ENCODE data around the gene RAB11FIP5. TPM values are rescaled to one million over a fixed set of nuclear protein-coding genes. Genes with fewer than 3 reads are reported as not detected.
"Not testable (repeated sequence)": the region's sequence is repeated elsewhere in the genome, so short reads cannot be mapped to it uniquely, and the experiment has no call there.

The RAB11FIP5 gene
- total RNA-seq, 6 experiments from 2014 or later: 4.5 to 12.7 (median 9.0) TPM

DNA sequence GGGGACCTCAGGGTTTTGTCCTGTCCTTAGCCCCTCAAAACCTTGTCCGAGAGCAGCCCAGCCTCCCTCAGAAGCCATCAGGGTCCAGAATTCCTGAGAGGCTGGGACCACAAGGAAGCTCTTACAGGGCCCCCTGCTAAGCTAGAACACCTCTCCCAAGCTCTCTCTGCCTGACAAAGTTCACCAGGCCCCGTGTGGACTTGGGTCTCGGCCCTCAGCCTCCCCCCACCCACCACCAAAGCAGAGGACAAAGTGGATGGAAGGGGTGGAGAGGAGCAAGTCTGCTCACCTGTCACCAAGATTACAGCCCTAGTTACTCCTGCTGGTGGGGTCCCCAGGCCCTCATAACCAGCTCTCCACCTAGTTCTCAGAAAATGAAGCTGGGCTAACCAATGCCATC lies 16.8 kb downstream of the RAB11FIP5 start:
- Histone ChIP-seq H3K9me3 (no peaks in the 10 kb centered on the region), H3K4me3 (no peak overlapping the region), H3K27me3 (no peaks in the 10 kb centered on the region), H3K27ac (no peak overlapping the region), H3K36me3 (no peaks in the 10 kb centered on the region), H3K4me1 (peaks cover 0 to 5% (median 0%) of the 10 kb centered on the region in 4 donors)
- intact Hi-C loops (cut with DNase I): no loop called here
- TF ChIP-seq, protein P1, sequence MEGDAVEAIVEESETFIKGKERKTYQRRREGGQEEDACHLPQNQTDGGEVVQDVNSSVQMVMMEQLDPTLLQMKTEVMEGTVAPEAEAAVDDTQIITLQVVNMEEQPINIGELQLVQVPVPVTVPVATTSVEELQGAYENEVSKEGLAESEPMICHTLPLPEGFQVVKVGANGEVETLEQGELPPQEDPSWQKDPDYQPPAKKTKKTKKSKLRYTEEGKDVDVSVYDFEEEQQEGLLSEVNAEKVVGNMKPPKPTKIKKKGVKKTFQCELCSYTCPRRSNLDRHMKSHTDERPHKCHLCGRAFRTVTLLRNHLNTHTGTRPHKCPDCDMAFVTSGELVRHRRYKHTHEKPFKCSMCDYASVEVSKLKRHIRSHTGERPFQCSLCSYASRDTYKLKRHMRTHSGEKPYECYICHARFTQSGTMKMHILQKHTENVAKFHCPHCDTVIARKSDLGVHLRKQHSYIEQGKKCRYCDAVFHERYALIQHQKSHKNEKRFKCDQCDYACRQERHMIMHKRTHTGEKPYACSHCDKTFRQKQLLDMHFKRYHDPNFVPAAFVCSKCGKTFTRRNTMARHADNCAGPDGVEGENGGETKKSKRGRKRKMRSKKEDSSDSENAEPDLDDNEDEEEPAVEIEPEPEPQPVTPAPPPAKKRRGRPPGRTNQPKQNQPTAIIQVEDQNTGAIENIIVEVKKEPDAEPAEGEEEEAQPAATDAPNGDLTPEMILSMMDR (IDR thresholded peaks at IDR 0.05): no peak
- TF ChIP-seq POLR2A (IDR thresholded peaks at IDR 0.05): no peak
- 55% methylated on average over 2 of the region's 3 CpGs for WGBS (ENCODE audit: insufficient coverage, low coverage, low lambda C conversion rate, missing lambda C conversion rate)
- ATAC-seq (no peak), DNase-seq (no peak)

DNA sequence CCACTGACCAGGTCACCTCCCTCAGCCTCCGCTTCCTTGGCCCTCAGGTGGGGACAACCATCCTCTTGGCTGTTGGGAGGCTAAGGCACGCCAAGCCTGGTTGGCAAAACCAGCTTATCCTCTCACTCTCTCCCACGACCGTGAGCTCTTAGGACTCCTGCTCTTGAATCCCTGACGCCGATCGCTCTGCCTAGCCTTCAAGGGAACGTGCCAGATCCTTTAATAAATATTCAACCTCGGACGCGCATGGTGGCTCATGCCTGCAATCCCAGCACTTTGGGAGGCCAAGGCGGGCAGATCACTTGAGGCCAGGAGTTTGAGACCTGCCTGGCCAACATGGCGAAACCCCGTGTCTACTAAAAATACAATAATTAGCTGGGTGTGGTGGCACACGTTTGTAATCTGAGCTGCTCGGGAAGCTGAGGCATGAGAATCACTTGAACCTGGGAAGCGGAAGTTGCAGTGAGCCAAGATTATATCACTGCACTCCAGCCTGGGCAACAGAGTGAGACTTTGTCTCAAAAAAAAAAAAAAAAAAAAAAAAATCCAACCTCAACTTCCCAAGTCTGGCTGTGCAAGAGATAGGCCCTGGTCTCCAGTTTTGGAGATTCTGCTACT lies 19.0 kb downstream of the RAB11FIP5 start:
- not testable (repeated sequence) for H3K4me3 ChIP-seq, H3K36me3 ChIP-seq, H3K27ac ChIP-seq, DNase-seq, H3K4me1 ChIP-seq, H3K9me3 ChIP-seq, H3K27me3 ChIP-seq, ATAC-seq
- intact Hi-C loops (cut with DNase I): loop anchor here in 1 of 2 donors (5.0 kb wide), 1 partner anchor 69 kb away; no protein-coding TSS in a partner anchor
- WGBS (ENCODE audit: insufficient coverage, low coverage, low lambda C conversion rate, missing lambda C conversion rate): 87% methylated on average over 13 of the region's 17 CpGs

DNA sequence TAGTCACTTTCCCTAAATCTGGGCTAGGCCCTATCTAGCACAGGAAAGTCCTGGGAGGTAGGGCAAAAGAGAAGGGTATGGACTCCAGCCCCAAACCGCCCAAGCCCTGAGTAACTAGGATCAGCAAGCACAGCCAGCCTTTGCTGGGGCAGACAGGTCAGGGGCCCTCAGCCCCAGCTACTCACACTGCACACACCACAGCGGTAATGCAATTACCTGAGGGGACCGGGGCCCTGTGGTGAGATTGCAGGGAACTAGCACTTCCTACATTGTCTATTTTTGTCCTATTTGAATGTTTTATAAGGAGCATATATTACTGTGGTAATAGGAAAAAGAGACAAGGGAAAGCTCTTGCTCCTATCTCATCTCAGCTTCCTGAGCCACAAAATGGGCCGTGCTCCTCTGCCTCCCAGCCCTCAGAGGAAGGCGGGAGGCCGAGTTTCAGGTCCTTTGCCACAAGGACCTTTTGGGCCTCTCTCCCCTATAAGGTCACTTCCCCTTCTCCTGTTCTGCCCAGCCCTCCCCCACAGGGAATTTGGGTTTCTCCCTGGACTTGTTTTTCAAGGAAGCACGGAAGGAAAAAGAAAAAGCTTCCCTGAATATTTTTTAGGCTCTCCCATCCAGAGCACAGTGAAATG lies 20.5 kb downstream of the RAB11FIP5 start:
- Histone ChIP-seq H3K27ac (no peak overlapping the region), H3K27me3 (no peaks in the 10 kb centered on the region), H3K4me1 (peaks cover 0 to 6% (median 0%) of the 10 kb centered on the region in 4 donors), H3K36me3 (no peaks in the 10 kb centered on the region), H3K9me3 (no peaks in the 10 kb centered on the region), H3K4me3 (no peak overlapping the region)
- ATAC-seq (peak; percentile 4 to 24 (median 16)), DNase-seq (no peak)
- TF ChIP-seq POLR2A (IDR thresholded peaks at IDR 0.05): no peak
- TF ChIP-seq, protein P1 (IDR thresholded peaks at IDR 0.05): no peak
- 56% methylated on average over 4 of the region's 7 CpGs for WGBS (ENCODE audit: insufficient coverage, low coverage, low lambda C conversion rate, missing lambda C conversion rate)
- intact Hi-C loops (cut with DNase I): loop anchor here in 1 of 2 donors (5.0 kb wide), 1 partner anchor 70 kb away; no protein-coding TSS in a partner anchor

DNA sequence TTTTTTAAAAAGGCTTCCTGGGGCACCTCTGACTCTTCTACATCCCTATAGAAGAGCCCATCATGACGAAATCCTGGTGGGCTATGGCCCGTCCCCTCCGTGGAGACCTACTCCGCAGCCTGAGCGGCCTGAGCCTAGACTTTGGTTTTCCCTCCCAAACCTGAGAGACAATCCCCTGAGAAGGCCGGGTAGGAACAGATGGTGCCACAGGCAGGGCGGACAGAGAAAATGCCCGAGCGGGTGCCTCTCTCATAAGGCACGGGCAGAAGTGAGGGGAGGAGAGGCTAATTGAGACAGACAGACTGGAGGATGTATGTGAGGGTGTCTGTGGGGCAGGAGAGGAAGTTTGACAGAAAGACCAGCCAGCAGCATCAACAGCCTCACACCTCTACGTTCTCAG lies 21.1 kb downstream of the RAB11FIP5 start:
- Histone ChIP-seq H3K27me3 (no peaks in the 10 kb centered on the region), H3K9me3 (no peaks in the 10 kb centered on the region), H3K4me1 (peaks cover 0 to 6% (median 0%) of the 10 kb centered on the region in 4 donors), H3K36me3 (no peaks in the 10 kb centered on the region), H3K4me3 (no peak overlapping the region), H3K27ac (no peak overlapping the region)
- no peak for DNase-seq
- no peak for ATAC-seq
- TF ChIP-seq, protein P1 (IDR thresholded peaks at IDR 0.05): no peak
- intact Hi-C loops (cut with DNase I): loop anchor here in 1 of 2 donors (5.0 kb wide), 1 partner anchor 71 kb away; no protein-coding TSS in a partner anchor
- WGBS (ENCODE audit: insufficient coverage, low coverage, low lambda C conversion rate, missing lambda C conversion rate): 90% methylated on average over 7 of the region's 11 CpGs

DNA sequence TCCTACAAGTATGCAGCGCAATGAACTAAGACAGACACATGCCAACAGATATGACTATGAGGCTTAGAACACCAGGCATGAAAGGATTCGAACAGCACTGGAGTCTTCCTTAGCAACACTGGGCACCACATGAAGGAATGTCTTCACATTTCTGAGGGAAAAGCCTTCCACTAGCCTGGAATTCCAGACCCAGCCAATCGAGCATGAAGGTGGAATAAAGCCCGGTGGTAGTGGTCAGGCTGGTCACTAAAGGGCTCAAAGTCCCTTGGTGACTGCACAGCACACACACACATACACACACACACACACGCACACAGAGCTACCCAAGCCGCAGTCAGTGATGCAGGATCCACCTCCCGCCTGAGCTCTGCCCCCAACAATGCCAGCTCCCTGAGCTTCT lies 21.6 kb downstream of the RAB11FIP5 start:
- Histone ChIP-seq H3K27me3 (no peaks in the 10 kb centered on the region), H3K36me3 (no peaks in the 10 kb centered on the region), H3K27ac (no peak overlapping the region), H3K4me3 (no peak overlapping the region), H3K4me1 (peaks cover 0 to 6% (median 0%) of the 10 kb centered on the region in 4 donors), H3K9me3 (no peaks in the 10 kb centered on the region)
- TF ChIP-seq, protein P1 (IDR thresholded peaks at IDR 0.05): no peak
- TF ChIP-seq POLR2A (IDR thresholded peaks at IDR 0.05): no peak
- intact Hi-C loops (cut with DNase I): loop anchor here in 1 of 2 donors (5.0 kb wide), 1 partner anchor 71 kb away; no protein-coding TSS in a partner anchor
- ATAC-seq (peak; percentile 75 to 91 (median 82)), DNase-seq (peak in 2 of 3 donors; percentile 39 to 74)
- WGBS (ENCODE audit: insufficient coverage, low coverage, low lambda C conversion rate, missing lambda C conversion rate): 63% methylated on average over 4 of the region's 7 CpGs
